Hindlimb muscle (tissue), 1 donor: ENCODE data around the gene TXNL4B. TPM values are rescaled to one million over a fixed set of nuclear protein-coding genes. Genes with fewer than 3 reads are reported as not detected.

ENCODE experiments used
- polyA plus RNA-seq: library from polyadenylated mRNA; unstranded; fragments of 120-200 nt; gene quantifications from one replicate; pipeline ENCODE4 v1.2.1, GENCODE V29; 2013; ENCODE audit not compliant: insufficient read length

Gene TXNL4B
- polyA plus RNA-seq, 1 donor: 14.8 TPM

Other genes with a start within 250 kb of the TXNL4B start
- gene ATXN1L, start 247.6 kb downstream of the TXNL4B start, polyA plus RNA-seq: 17.8 TPM
- 10.4 TPM for gene ZNF821, start 209.4 kb downstream of the TXNL4B start, polyA plus RNA-seq
- gene IST1, start 198.1 kb downstream of the TXNL4B start, polyA plus RNA-seq: 154 TPM
- gene PKD1L3, start 93.2 kb downstream of the TXNL4B start, polyA plus RNA-seq: not detected
- 13.0 TPM for gene DHODH, start 84.9 kb downstream of the TXNL4B start, polyA plus RNA-seq
- 1.2 TPM for gene HP, start 39.1 kb downstream of the TXNL4B start, polyA plus RNA-seq
- gene HPR, start 30.4 kb downstream of the TXNL4B start, polyA plus RNA-seq: 0.21 TPM
- gene DHX38, start 227 bp upstream of the TXNL4B start, polyA plus RNA-seq: 52.4 TPM
- 0.98 TPM for gene PMFBP1, start 78.5 kb upstream of the TXNL4B start, polyA plus RNA-seq